Measurements from ENCODE around the gene TMEM205. TPM values are rescaled to one million over a fixed set of nuclear protein-coding genes. Genes with fewer than 3 reads are reported as not detected.

TMEM205 gene
- total RNA-seq, 2 donors from 2014 or later: 219 to 541 TPM

DNA sequence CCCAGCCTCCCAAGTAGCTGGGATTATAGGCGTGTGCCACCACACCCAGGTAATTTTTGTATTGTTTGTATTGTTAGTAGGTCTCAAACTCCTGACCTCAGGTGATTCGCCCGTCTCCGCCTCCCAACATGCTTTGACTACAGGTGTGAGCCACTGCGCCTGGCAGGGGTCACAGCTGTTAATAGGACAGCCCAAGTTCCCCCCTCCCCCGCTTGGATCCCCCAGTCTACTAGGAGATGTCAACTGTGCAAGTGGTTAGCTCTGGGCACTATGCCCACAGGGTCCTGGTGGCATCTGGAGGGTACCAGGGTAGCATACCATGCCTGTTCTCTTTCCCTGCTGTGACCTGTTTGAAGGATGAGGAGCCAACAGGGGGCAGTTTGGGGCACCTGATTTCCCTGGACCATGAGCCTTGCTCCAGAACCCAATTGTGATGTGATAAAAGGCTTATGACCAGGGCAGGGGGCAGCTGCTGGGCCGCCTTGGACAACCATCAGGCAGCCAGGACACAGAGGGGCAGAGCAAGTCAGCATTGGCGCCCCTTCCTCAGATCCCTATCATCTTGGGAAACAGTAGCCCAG lies 50.3 kb downstream of the TMEM205 start, which contains the start of gene TSPAN16:
Gene TSPAN16 (plus strand): TSS at position 496 of the 581 bp plus-strand sequence. CDS start 138 bp downstream, outside the sequence.
- H3K9me3 ChIP-seq: no peaks in the 10 kb centered on the region
- no peaks in the 10 kb centered on the region for H3K36me3 ChIP-seq
- TF ChIP-seq POLR2AphosphoS5 (IDR thresholded peaks at IDR 0.05): no peak
- TF ChIP-seq, protein P1, sequence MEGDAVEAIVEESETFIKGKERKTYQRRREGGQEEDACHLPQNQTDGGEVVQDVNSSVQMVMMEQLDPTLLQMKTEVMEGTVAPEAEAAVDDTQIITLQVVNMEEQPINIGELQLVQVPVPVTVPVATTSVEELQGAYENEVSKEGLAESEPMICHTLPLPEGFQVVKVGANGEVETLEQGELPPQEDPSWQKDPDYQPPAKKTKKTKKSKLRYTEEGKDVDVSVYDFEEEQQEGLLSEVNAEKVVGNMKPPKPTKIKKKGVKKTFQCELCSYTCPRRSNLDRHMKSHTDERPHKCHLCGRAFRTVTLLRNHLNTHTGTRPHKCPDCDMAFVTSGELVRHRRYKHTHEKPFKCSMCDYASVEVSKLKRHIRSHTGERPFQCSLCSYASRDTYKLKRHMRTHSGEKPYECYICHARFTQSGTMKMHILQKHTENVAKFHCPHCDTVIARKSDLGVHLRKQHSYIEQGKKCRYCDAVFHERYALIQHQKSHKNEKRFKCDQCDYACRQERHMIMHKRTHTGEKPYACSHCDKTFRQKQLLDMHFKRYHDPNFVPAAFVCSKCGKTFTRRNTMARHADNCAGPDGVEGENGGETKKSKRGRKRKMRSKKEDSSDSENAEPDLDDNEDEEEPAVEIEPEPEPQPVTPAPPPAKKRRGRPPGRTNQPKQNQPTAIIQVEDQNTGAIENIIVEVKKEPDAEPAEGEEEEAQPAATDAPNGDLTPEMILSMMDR (IDR thresholded peaks at IDR 0.05): no peak
- TF ChIP-seq POLR2A (IDR thresholded peaks at IDR 0.05): no peak
- H3K4me3 ChIP-seq: no peak within 1 kb of the TSS
- WGBS: 86% methylated on average over 8 of the region's 8 CpGs
- H3K27ac ChIP-seq: no peak within 1 kb of the TSS
- no peak for DNase-seq (ENCODE audit: low spot score)
- H3K4me1 ChIP-seq (replicated peaks): no peaks in the 10 kb centered on the region
- intact Hi-C loops (cut with DNase I): loop anchor here (2.0 to 10.0 kb wide), 2 partner anchors 81 to 289 kb away; no protein-coding TSS in a partner anchor
- H3K27me3 ChIP-seq (replicated peaks; ENCODE audit: insufficient read depth): no peaks in the 10 kb centered on the region

DNA sequence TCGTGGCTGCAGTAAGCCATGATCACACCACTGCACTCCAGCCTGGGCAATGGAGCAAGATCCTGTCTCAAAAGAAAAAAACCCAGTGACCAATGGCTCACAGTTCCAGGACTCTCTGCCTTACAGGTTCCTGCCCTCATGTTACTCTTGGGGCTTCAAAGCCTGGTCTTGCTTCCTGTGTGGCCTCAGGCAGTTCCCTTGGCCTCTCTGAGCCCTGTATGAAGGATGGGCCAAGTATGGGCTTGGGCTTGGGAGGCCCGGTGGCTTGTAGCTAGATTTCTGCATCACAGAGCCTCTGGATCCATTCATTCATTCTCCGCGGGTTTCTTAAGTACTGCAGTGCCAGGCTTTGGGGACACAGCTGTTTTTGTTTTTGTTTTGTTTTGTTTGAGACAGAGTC lies 50.9 kb downstream of the TMEM205 start:
- Histone ChIP-seq H3K4me1 (replicated peaks) (no peaks in the 10 kb centered on the region), H3K27me3 (replicated peaks; ENCODE audit: insufficient read depth) (no peaks in the 10 kb centered on the region), H3K36me3 (no peaks in the 10 kb centered on the region), H3K27ac (no peak overlapping the region), H3K9me3 (no peaks in the 10 kb centered on the region), H3K4me3 (no peak overlapping the region)
- 86% methylated on average over 4 of the region's 4 CpGs for WGBS
- intact Hi-C loops (cut with DNase I): loop anchor here (2.0 to 10.0 kb wide), 2 partner anchors 82 to 290 kb away; no protein-coding TSS in a partner anchor
- no peak for DNase-seq (ENCODE audit: low spot score)
- TF ChIP-seq, protein P1 (IDR thresholded peaks at IDR 0.05): no peak
- TF ChIP-seq POLR2A (IDR thresholded peaks at IDR 0.05) (no peak), POLR2AphosphoS5 (IDR thresholded peaks at IDR 0.05) (no peak)

DNA sequence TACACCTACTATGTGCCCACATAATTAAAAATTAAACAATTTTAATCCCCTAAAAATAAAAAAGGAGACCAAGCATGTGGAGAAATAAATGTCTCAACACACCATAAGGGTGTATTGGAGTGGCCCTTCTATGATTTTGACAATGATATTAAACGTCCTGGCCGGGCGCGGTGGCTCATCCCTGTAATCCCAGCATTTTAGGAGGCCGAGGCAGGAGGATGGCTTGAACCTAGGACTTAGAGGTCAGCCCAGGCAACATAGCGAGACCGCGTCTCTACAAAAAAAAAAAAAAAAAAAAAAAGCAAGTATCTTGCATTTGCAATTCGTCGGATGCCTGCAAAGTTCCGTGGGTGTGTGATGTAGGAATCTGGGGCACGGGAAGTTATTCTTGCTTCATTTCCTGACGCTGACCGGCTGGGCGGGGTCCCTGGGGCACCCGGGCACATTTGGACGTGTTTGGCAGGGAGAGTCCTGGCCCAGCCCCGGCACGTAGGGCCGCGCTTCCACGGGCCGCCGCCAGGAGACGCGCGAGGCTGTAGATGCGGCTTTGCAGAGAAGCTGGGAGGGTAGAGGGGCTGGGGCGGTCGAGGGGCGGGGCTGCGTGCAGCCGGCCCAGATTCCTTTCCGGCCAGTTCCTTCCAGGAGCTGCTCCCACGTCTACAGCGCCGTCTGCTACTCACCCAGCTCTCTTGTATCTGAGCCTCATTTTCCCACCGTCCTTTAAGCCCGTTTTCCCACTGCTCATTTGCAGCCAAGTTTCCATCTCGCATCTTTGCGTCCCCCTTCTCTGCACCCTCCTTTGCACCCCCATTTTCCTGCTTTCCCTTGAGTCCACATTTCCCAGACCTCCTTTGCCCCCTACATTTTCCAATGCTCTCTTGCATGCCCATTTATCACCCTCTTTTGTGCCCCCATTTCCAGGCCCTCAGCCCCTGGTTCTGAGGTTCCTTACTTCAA lies 52.4 kb downstream of the TMEM205 start:
- peak; percentile 87 for TF ChIP-seq POLR2AphosphoS5 (IDR thresholded peaks at IDR 0.05)
- peak; percentile 23 for TF ChIP-seq POLR2A (IDR thresholded peaks at IDR 0.05)
- TF ChIP-seq, protein P1 (IDR thresholded peaks at IDR 0.05): peak; percentile 90 to 99 (median 96)
- intact Hi-C loops (cut with DNase I): loop anchor here (2.0 to 10.0 kb wide), 4 partner anchors 83 to 291 kb away; partner anchors contain the start of gene ELAVL3
- no peaks in the 10 kb centered on the region for H3K36me3 ChIP-seq
- H3K4me3 ChIP-seq: no peak overlapping the region
- no peaks in the 10 kb centered on the region for H3K4me1 ChIP-seq (replicated peaks)
- no peaks in the 10 kb centered on the region for H3K27me3 ChIP-seq (replicated peaks; ENCODE audit: insufficient read depth)
- DNase-seq (ENCODE audit: low spot score): peak; percentile 93
- H3K27ac ChIP-seq: peak overlapping the region in 1 of 2 donors; percentile 33
- no peaks in the 10 kb centered on the region for H3K9me3 ChIP-seq
- 3% methylated on average over 41 of the region's 41 CpGs for WGBS

Other genes with a start within 250 kb of the TMEM205 start
- 1 to 10 TPM in 1 of 2 donors, under 1 TPM in 1; 0.73 to 5.0 TPM for gene SPC24, start 190.5 kb downstream of the TMEM205 start, total RNA-seq
- gene KANK2, start 148.7 kb downstream of the TMEM205 start, total RNA-seq: 100 to 1,000 TPM; 150 to 370 TPM
- gene ANGPTL8, start 106.6 kb downstream of the TMEM205 start, total RNA-seq: not detected
- gene DOCK6, start 83.7 kb downstream of the TMEM205 start, total RNA-seq: 10 to 100 TPM; 21.6 to 38.7 TPM
- 1 to 10 TPM in 1 of 2 donors, not detected in 1; 4.2 TPM for gene TSPAN16, start 50.1 kb downstream of the TMEM205 start, total RNA-seq
- 10 to 100 TPM; 33.9 to 81.2 TPM for gene RAB3D, start 6.6 kb downstream of the TMEM205 start, total RNA-seq
- gene CCDC159, start 251 bp upstream of the TMEM205 start, total RNA-seq: 10 to 100 TPM; 51.5 to 52.4 TPM
- 10 to 100 TPM; 33.9 to 86.1 TPM for gene PLPPR2, start 9.2 kb upstream of the TMEM205 start, total RNA-seq
- 1 to 10 TPM; 4.1 to 6.3 TPM for gene SWSAP1, start 28.4 kb upstream of the TMEM205 start, total RNA-seq
- gene EPOR, start 38.0 kb upstream of the TMEM205 start, total RNA-seq: 1 to 10 TPM; 6.8 to 8.1 TPM
- 1 to 10 TPM; 5.1 to 8.6 TPM for gene RGL3, start 73.0 kb upstream of the TMEM205 start, total RNA-seq
- gene ODAD3, start 88.9 kb upstream of the TMEM205 start, total RNA-seq: 1 to 10 TPM; 1.3 to 2.7 TPM
- gene PRKCSH, start 89.4 kb upstream of the TMEM205 start, total RNA-seq: 100 to 1,000 TPM; 229 to 238 TPM
- gene ELAVL3, start 134.8 kb upstream of the TMEM205 start, total RNA-seq: 1 to 10 TPM in 1 of 2 donors, under 1 TPM in 1; 0.57 to 1.5 TPM
- 10 to 100 TPM; 11.2 to 25.8 TPM for gene ZNF653, start 159.6 kb upstream of the TMEM205 start, total RNA-seq
- gene ECSIT, start 182.9 kb upstream of the TMEM205 start, total RNA-seq: 10 to 100 TPM; 93.0 to 94.7 TPM
- gene CNN1, start 192.6 kb upstream of the TMEM205 start, total RNA-seq: 100 to 1,000 TPM; 426 to 525 TPM
- 10 to 100 TPM; 47.8 to 57.5 TPM for gene ELOF1, start 213.0 kb upstream of the TMEM205 start, total RNA-seq
- gene ACP5, start 231.4 kb upstream of the TMEM205 start, total RNA-seq: 10 to 100 TPM; 23.3 to 59.3 TPM

Measured in prostate gland (tissue), 2 donors.